GM12878 (cell line): ENCODE data around the gene MAGI2. TPM values are rescaled to one million over a fixed set of nuclear protein-coding genes. Genes with fewer than 3 reads are reported as not detected.

Source experiments
- ATAC-seq: fragments of 200-7000 bp; cut with Tn5 transposase; 3 replicates; pipeline ENCODE4 v1.9.1; 2020; ENCODE audit warnings: mild to moderate bottlenecking, moderate library complexity
- BruUV-seq: library from RNA; stranded (reverse); fragments of 400-500 nt; replicated peaks from 2 replicates; lab custom pipeline; 2021; lab: Mats Ljungman, UMichigan
- CTCF ChIA-PET: fragments of 300-600 bp; sonication (Branson Sonifier 250); formaldehyde crosslinking; extraction: SDS; loops from one replicate; lab custom pipeline; 2021; ENCODE audit warnings: inconsistent platforms; lab: Yijun Ruan, JAX
- POLR2A ChIA-PET: fragments of 350-600 bp; formaldehyde crosslinking; extraction: SDS; loops from one replicate; lab custom pipeline; 2021; ENCODE audit warnings: inconsistent platforms; lab: Charles Lee
- RAD21 ChIA-PET: fragments of 300-600 bp; sonication (Branson Sonifier 250); formaldehyde crosslinking; loops from one replicate; lab custom pipeline; 2023; ENCODE audit warnings: antibody characterized with exemption; ENCODE audit not compliant: unreplicated experiment; lab: Charles Lee
- SMC1A ChIA-PET: fragments of 300-600 bp; sonication (Branson Sonifier 250); formaldehyde crosslinking; loops from one replicate; lab custom pipeline; 2023; ENCODE audit not compliant: unreplicated experiment, uncharacterized antibody; lab: Charles Lee
- DNase-seq: peaks from one replicate; pipeline ENCODE4 v3.0.0-alpha.2; 2011; ENCODE audit warnings: low read depth, low spot score
- FAIRE-seq: peaks from 3 replicates; lab custom pipeline; 2011; peaks lifted over from hg19 to GRCh38; lab: Jason Lieb, UNC
- H2AFZ ChIP-seq: 2 replicates; pipeline ENCODE4 v1.6.0; 2011; ENCODE audit warnings: low read depth, low read length, control low read depth; ENCODE audit not compliant: control insufficient read depth
- H3K27ac ChIP-seq: 2 replicates; pipeline ENCODE4 v1.5.1; 2011; ENCODE audit warnings: control low read depth; ENCODE audit not compliant: control insufficient read depth, insufficient read depth
- H3K27me3 ChIP-seq, 2 experiments: replicated peaks in 1 of 2; 2 replicates each; pipeline versions ENCODE4 v1.6.0 to v1.6.1; 2011; ENCODE audit warnings: low read length in 1 of 2; ENCODE audit not compliant: control insufficient read depth in 2 of 2, insufficient read depth in 2 of 2
- H3K36me3 ChIP-seq, 2 experiments: 2 replicates each; pipeline ENCODE4 v1.5.1; 2011; ENCODE audit warnings: low read length in 1 of 2; ENCODE audit not compliant: control insufficient read depth in 2 of 2, insufficient read depth in 2 of 2
- H3K4me1 ChIP-seq: 2 replicates; pipeline ENCODE4 v1.6.1; 2011; ENCODE audit warnings: mild to moderate bottlenecking, low read length, moderate library complexity, mixed read lengths; ENCODE audit not compliant: control insufficient read depth, insufficient read depth
- H3K4me2 ChIP-seq: 2 replicates; pipeline ENCODE4 v1.6.0; 2011; ENCODE audit warnings: control low read depth; ENCODE audit not compliant: control insufficient read depth, insufficient read depth
- H3K4me3 ChIP-seq: fragments of 200-600 bp; sonication (generic); 2 replicates; pipeline ENCODE4 v1.5.1; 2016
- H3K79me2 ChIP-seq: 2 replicates; pipeline ENCODE4 v1.6.0; 2011; ENCODE audit warnings: low read length; ENCODE audit not compliant: control insufficient read depth, insufficient read depth
- H3K9ac ChIP-seq: 2 replicates; pipeline ENCODE4 v1.8.0; 2011; ENCODE audit warnings: low read length, control low read depth, mixed read lengths; ENCODE audit not compliant: control insufficient read depth, insufficient read depth
- H3K9me3 ChIP-seq: replicated peaks from 3 replicates; pipeline ENCODE4 v1.5.1; 2011; ENCODE audit warnings: mild to moderate bottlenecking, low read length; ENCODE audit not compliant: control insufficient read depth, insufficient read depth
- H4K20me1 ChIP-seq: 2 replicates; pipeline ENCODE4 v1.6.0; 2011; ENCODE audit not compliant: control insufficient read depth, insufficient read depth
- E2F8 ChIP-seq: fragments of 450-650 bp; IDR thresholded peaks from 2 replicates; pipeline ENCODE4 v1.6.1; 2018; ENCODE audit warnings: mild to moderate bottlenecking, low read depth, moderate library complexity; ENCODE audit not compliant: partially characterized antibody
- EP300 ChIP-seq, 2 experiments: fragments of 150-350 bp in 1 of 2; IDR thresholded peaks; 2 replicates each; pipeline ENCODE4 v1.6.1; 2011 to 2012; ENCODE audit warnings: low read depth in 2 of 2, low read length in 2 of 2, borderline replicate concordance in 1 of 2, improper control_type of control experiment in 1 of 2, inconsistent platforms in 1 of 2; ENCODE audit not compliant: control insufficient read depth in 1 of 2
- GABPA ChIP-seq: IDR thresholded peaks from 2 replicates; pipeline ENCODE4 v1.6.1; 2014; ENCODE audit warnings: antibody characterized with exemption, low read depth, mild to moderate bottlenecking, inconsistent platforms
- GATAD2B ChIP-seq: fragments of 450-650 bp; conservative IDR thresholded peaks from 2 replicates; pipeline ENCODE4 v1.6.1; 2017; ENCODE audit warnings: low read depth, mild to moderate bottlenecking, moderate library complexity
- IRF3 ChIP-seq: fragments of 450-650 bp; IDR thresholded peaks from 2 replicates; pipeline ENCODE4 v1.6.1; 2014; ENCODE audit warnings: mild to moderate bottlenecking
- IRF5 ChIP-seq: fragments of 450-650 bp; IDR thresholded peaks from 2 replicates; pipeline ENCODE4 v1.6.1; 2017; ENCODE audit warnings: borderline replicate concordance
- NFIC ChIP-seq: IDR thresholded peaks from 2 replicates; pipeline ENCODE4 v1.6.1; 2012; ENCODE audit warnings: low read depth, mild to moderate bottlenecking, inconsistent platforms, low read length, moderate library complexity
- NRF1 ChIP-seq: conservative IDR thresholded peaks from 2 replicates; pipeline ENCODE4 v1.6.1; 2011; ENCODE audit warnings: mild to moderate bottlenecking, low read depth, low read length, improper control_type of control experiment
- PAX8 ChIP-seq: fragments of 450-650 bp; IDR thresholded peaks from 2 replicates; pipeline ENCODE4 v1.6.1; 2017; ENCODE audit warnings: mild to moderate bottlenecking, moderate library complexity
- ZNF384 ChIP-seq: IDR thresholded peaks from 2 replicates; pipeline ENCODE4 v1.6.1; 2012; ENCODE audit warnings: low read depth, mild to moderate bottlenecking, low read length, improper control_type of control experiment, borderline replicate concordance
- WGBS: methylation state at CpG from one replicate; pipeline ENCODE4 v1.1.6; 2016; ENCODE audit warnings: low lambda C conversion rate; ENCODE audit not compliant: insufficient replicate concordance, insufficient coverage; ENCODE audit errors: missing lambda C conversion rate; 5-methylcytosine and 5-hydroxymethylcytosine counted together
- in situ Hi-C: fragments of 300-500 bp; cut with MboI; formaldehyde crosslinking; loops from 9 replicates; pipeline ENCODE4 v1.14.3; 2018; ENCODE audit warnings: mixed read lengths
- intact Hi-C: fragments of 100-400 bp; cut with micrococcal nuclease; formaldehyde crosslinking; loops from one replicate; pipeline ENCODE4 v1.14.2; 2022; ENCODE audit not compliant: unreplicated experiment
- polyA plus RNA-seq, 11 experiments: library from polyadenylated mRNA; depleted of rRNA in 4 of 11; unstranded in 6 of 11; stranded (reverse) in 5 of 11; fragments of >200 nt; fragmentation: Nextera tagmentation in 4 of 11; fragmentation: Illumina TruSeq in 1 of 11; extraction: Ambion mirVana in 4 of 11; extraction: Trizol in 1 of 11; gene quantifications; 1 replicate in 1 of 11; 2 replicates in 10 of 11; pipeline versions ENCODE4 v1.2.1 to v1.2.3, GENCODE V29; 2011 to 2016; ENCODE audit warnings: inconsistent platforms in 2 of 11, missing spikeins in 2 of 11, low read depth in 1 of 11
- total RNA-seq, 4 experiments: library from RNA; depleted of rRNA in 3 of 4; stranded (reverse); fragments of >200 nt in 3 of 4; fragmentation: Illumina TruSeq in 1 of 4; extraction: Trizol in 1 of 4; gene quantifications; 2 replicates each; pipeline versions ENCODE4 v1.2.1 to v1.2.3, GENCODE V29; 2013 to 2021

The MAGI2 gene
- total and polyA plus RNA-seq, 10 of the 15 experiments (the other 5 are each of a cell fraction or from before 2014, with no cell fraction given): 0.01 to 0.31 (median 0.05) TPM; not detected in 2

GRCh38 chr7:78296644-78297371 lies 1156.7 kb downstream of the MAGI2 start:
- Histone ChIP-seq H3K9ac (no peak overlapping the region), H3K4me1 (no peaks in the 10 kb centered on the region), H3K79me2 (no peaks in the 10 kb centered on the region), H3K27me3 (no peaks in the 10 kb centered on the region), H3K4me3 (no peak overlapping the region), H4K20me1 (no peaks in the 10 kb centered on the region), H2AFZ (no peak overlapping the region), H3K27ac (no peak overlapping the region), H3K36me3 (no peaks in the 10 kb centered on the region), H3K4me2 (no peak overlapping the region), H3K9me3 (no peaks in the 10 kb centered on the region)
- ATAC-seq (no peak), FAIRE-seq (no peak), DNase-seq (no peak)
- SMC1A ChIA-PET: interaction anchor here (1.3 kb wide), 1 partner anchor 8 kb away, joined by 3 read pairs; no protein-coding TSS in a partner anchor
- WGBS: 25% methylated on average over 5 of the region's 5 CpGs
- RAD21 ChIA-PET: no interaction called here
- BruUV-seq: no TSS peak
- CTCF ChIA-PET: no interaction called here
- in situ Hi-C loops: no loop called here
- TF ChIP-seq ZNF384 (no peak), GABPA (no peak), NFIC (no peak), EP300 (IDR thresholded peaks at IDR 0.05; ENCODE audit: borderline replicate concordance in 1 of 2, control insufficient read depth in 1 of 2, low read depth in 2 of 2, low read length in 2 of 2) (no peak), NRF1 (no peak), E2F8 (no peak), PAX8 (no peak), GATAD2B (no peak), IRF3 (no peak), IRF5 (no peak)
- POLR2A ChIA-PET: no interaction called here
- intact Hi-C loops: no loop called here
